RWPE2 (cell line): ENCODE measurements around the gene C1QL2.

Source experiments
- ATAC-seq: fragments of 200-7000 bp; cut with Tn5 transposase; 3 replicates; pipeline ENCODE4 v1.9.1; 2021; ENCODE audit warnings: low read depth
- DNase-seq: peaks from one replicate; pipeline ENCODE4 v3.0.0-alpha.2; 2020; ENCODE audit warnings: low spot score
- H3K27ac ChIP-seq: fragments of 450-650 bp; 2 replicates; pipeline ENCODE4 v1.5.1; 2017; ENCODE audit warnings: mild to moderate bottlenecking; ENCODE audit not compliant: poor library complexity, severe bottlenecking
- H3K27me3 ChIP-seq: fragments of 250-450 bp; sonication (Bioruptor Pico); 2 replicates; pipeline ENCODE4 v1.5.1; 2021; ENCODE audit warnings: mild to moderate bottlenecking, moderate library complexity; ENCODE audit not compliant: insufficient read depth, poor library complexity, severe bottlenecking
- H3K36me3 ChIP-seq: fragments of 250-450 bp; sonication (Bioruptor Pico); 2 replicates; pipeline ENCODE4 v1.5.1; 2020; ENCODE audit warnings: low read depth, mild to moderate bottlenecking, moderate library complexity
- H3K4me1 ChIP-seq: fragments of 250-450 bp; sonication (Bioruptor Pico); 2 replicates; pipeline ENCODE4 v1.5.1; 2021; ENCODE audit warnings: mild to moderate bottlenecking, moderate library complexity; ENCODE audit not compliant: insufficient read depth, poor library complexity, severe bottlenecking
- H3K4me3 ChIP-seq: fragments of 250-450 bp; sonication (Bioruptor Pico); 2 replicates; pipeline ENCODE4 v1.5.1; 2021; ENCODE audit warnings: mild to moderate bottlenecking, moderate library complexity; ENCODE audit not compliant: severe bottlenecking
- H3K9me3 ChIP-seq: fragments of 250-450 bp; sonication (Bioruptor Pico); 2 replicates; pipeline ENCODE4 v1.5.1; 2021; ENCODE audit warnings: mild to moderate bottlenecking, moderate library complexity; ENCODE audit not compliant: severe bottlenecking
- TF ChIP-seq, protein P1 (sequence below): fragments of 450-650 bp; IDR thresholded peaks from one replicate; pipeline ENCODE4 v1.5.1; 2017; ENCODE audit warnings: mild to moderate bottlenecking, moderate library complexity; ENCODE audit not compliant: poor library complexity, severe bottlenecking

The C1QL2 gene

GRCh38 chr2:119197529-119198239 is 39.1 kb upstream of the C1QL2 start:
- Histone ChIP-seq H3K27me3 (no peaks in the 10 kb centered on the region), H3K9me3 (no peaks in the 10 kb centered on the region), H3K27ac (no peak overlapping the region), H3K4me3 (no peak overlapping the region), H3K4me1 (peaks cover 15% of the 10 kb centered on the region), H3K36me3 (no peaks in the 10 kb centered on the region)
- no peak for ATAC-seq
- TF ChIP-seq, protein P1, sequence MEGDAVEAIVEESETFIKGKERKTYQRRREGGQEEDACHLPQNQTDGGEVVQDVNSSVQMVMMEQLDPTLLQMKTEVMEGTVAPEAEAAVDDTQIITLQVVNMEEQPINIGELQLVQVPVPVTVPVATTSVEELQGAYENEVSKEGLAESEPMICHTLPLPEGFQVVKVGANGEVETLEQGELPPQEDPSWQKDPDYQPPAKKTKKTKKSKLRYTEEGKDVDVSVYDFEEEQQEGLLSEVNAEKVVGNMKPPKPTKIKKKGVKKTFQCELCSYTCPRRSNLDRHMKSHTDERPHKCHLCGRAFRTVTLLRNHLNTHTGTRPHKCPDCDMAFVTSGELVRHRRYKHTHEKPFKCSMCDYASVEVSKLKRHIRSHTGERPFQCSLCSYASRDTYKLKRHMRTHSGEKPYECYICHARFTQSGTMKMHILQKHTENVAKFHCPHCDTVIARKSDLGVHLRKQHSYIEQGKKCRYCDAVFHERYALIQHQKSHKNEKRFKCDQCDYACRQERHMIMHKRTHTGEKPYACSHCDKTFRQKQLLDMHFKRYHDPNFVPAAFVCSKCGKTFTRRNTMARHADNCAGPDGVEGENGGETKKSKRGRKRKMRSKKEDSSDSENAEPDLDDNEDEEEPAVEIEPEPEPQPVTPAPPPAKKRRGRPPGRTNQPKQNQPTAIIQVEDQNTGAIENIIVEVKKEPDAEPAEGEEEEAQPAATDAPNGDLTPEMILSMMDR: no peak
- DNase-seq: no peak

DNA sequence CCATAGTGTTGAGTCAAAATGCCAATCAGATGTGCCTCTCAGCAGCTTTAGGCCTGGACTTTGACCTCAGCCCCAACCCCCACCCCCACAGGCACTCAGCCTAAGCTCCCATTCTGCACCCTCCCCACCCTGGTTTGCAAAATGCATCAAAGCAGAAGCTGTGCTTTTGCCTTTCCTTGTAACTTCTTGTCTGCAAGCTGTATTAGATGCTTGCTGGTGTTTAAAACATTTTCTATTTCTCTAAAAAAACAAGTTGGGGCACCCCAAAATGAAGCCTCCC is 38.5 kb upstream of the C1QL2 start:
- no peak for DNase-seq
- no peak overlapping the region for H3K27ac ChIP-seq
- H3K27me3 ChIP-seq: no peaks in the 10 kb centered on the region
- H3K4me3 ChIP-seq: no peak overlapping the region
- TF ChIP-seq, protein P1: no peak
- H3K9me3 ChIP-seq: no peaks in the 10 kb centered on the region
- ATAC-seq: no peak
- peaks cover 15% of the 10 kb centered on the region for H3K4me1 ChIP-seq
- H3K36me3 ChIP-seq: no peaks in the 10 kb centered on the region

GRCh38 chr2:119196301-119197125 is 38.0 kb upstream of the C1QL2 start:
- Histone ChIP-seq H3K4me1 (peaks cover 15% of the 10 kb centered on the region), H3K4me3 (no peak overlapping the region), H3K27ac (peak overlapping the region; percentile 40), H3K9me3 (no peaks in the 10 kb centered on the region), H3K27me3 (no peaks in the 10 kb centered on the region), H3K36me3 (no peaks in the 10 kb centered on the region)
- TF ChIP-seq, protein P1: no peak
- no peak for DNase-seq
- peak; percentile 84 for ATAC-seq

DNA sequence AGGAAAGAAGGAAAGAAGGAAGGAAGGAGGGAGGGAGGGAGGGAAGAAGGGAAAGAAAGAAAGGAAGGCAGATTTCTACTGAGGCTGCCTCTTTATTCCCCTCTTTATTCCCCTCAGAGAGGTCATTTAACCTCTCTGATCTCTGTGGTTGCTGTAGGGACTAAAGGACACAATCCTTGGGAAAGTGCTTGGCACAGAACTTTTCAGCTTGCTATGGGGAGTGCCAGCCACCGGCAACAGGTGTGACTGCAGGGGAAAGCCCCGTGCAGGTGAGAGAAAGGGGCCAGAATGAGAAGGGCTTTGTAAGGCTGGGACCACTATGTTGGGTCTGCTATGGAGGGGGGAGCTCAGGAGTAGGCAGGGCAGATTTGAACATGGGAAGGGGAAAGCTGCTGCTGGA is 37.3 kb upstream of the C1QL2 start:
- TF ChIP-seq, protein P1: no peak
- H3K27me3 ChIP-seq: no peaks in the 10 kb centered on the region
- peaks cover 15% of the 10 kb centered on the region for H3K4me1 ChIP-seq
- no peak overlapping the region for H3K4me3 ChIP-seq
- H3K27ac ChIP-seq: peak overlapping the region; percentile 40
- no peaks in the 10 kb centered on the region for H3K9me3 ChIP-seq
- H3K36me3 ChIP-seq: no peaks in the 10 kb centered on the region
- DNase-seq (no peak), ATAC-seq (peak; percentile 22; the same call in 2 of the 3 replicates)

- no peak for DNase-seq
- TF ChIP-seq, protein P1: no peak
- H3K4me1 ChIP-seq: peaks cover 15% of the 10 kb centered on the region
- no peaks in the 10 kb centered on the region for H3K9me3 ChIP-seq
- no peaks in the 10 kb centered on the region for H3K36me3 ChIP-seq
- H3K27me3 ChIP-seq: no peaks in the 10 kb centered on the region
- H3K4me3 ChIP-seq: no peak overlapping the region
- no peak for ATAC-seq
- no peak overlapping the region for H3K27ac ChIP-seq
Observed at GRCh38 chr2:119195001-119195400, 36.5 kb upstream of the C1QL2 start.
